Measurements from ENCODE around the gene TULP3.

TULP3 gene

DNA sequence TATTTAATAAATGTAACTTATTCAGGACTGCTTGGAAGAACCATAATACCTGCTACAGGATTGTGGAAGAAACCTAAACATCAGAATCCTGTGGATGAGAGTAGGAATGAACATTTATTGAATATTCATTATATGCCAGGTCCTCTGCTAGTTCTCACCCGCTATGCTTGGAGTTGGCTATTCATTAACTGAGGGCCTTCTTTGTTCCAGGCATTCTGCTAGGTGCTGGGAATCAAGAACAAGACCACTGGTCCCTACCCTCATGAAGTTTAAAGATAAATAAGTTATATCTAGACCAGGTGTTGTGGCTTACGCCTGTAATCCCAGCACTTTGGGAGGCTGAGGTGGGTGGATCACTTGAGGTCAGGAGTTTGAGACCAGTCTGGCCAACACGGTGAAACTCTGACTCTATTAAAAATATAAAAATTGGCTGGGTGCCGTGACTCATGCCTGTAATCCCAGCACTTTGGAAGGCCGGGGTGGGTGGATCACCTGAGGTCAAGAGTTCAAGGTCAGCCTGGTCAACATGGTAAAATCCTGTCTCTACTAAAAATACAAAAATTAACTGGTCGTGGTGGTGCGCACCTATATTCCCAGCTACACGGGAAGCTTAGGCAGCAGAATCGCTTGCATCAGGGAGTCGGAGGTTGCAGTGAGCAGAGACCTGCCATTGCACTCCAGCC, 3.8 kb upstream of the TULP3 start:
- in situ Hi-C loops (cut with HindIII; ENCODE audit: low pct_unique_long_range_greater_than_20kb, low sequenced_read_pairs): no loop called here
- DNase-seq (ENCODE audit: low read depth in 1 of 2, low spot score in 1 of 2): no peak
- TF ChIP-seq JUND (IDR thresholded peaks at IDR 0.05; ENCODE audit: low read depth): no peak

DNA sequence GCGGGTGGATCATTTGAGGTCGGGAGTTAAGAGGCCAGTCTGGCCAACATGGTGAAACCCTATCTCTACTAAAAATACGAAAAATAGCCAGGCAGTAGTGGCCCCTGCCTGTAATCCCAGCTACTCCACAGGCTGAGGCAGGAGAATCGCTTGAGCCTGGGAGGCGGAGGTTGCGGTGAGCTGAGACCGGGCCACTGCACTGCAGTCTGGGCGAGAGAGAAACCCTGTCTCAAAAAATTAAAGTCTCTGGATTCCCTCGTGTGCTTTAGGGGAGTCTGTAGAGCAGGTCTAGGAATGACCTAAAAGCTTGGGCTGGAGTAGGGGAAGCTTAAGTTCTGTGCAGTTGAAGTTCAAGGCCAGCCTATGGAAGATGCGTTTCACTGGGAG, 697 bp upstream of the TULP3 start:
- in situ Hi-C loops (cut with HindIII; ENCODE audit: low pct_unique_long_range_greater_than_20kb, low sequenced_read_pairs): no loop called here
- TF ChIP-seq JUND (IDR thresholded peaks at IDR 0.05; ENCODE audit: low read depth): no peak
- no peak for DNase-seq (ENCODE audit: low read depth in 1 of 2, low spot score in 1 of 2)

DNA sequence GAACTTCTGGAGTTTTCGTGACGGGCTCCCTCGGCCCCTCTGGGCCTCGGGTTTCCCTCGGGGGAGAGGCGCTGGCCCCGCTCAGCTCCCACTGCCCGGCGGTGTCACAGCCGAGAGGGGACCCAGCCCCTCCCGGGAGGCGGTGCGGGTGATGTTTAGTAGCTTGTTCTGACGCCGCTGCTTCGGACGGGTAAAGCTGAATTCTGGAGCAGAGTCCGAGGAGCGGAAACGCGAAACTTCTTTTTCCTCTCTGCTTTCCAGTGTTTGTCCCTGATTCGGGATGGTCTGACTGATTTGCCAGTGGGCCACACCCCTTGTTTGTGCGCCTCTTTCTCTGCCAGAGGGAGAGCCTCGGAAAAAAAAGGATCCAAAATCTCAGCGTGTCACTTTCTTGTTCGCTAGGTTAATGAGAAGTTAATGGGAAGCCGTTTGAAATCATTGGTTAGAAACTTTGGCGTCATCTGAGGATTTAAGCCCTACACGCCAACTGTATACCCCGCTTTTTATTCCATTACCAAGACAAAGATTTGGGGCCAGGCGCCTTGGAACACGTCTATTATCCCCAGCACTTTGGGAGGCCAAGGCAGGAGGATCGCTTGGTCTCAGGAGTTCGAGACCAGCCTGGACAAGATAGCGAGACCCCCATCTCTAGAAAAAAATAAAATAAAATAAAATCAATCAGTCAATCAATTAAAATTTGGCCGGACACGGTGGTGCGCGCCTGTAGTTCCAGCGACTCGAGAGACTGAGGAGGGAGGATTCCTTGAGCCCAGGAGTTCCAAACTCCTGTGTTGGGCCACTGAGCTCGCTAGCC, 756 bp downstream of the TULP3 start:
- DNase-seq (ENCODE audit: low read depth in 1 of 2, low spot score in 1 of 2): peak in 1 of 2 experiments; percentile 67
- in situ Hi-C loops (cut with HindIII; ENCODE audit: low pct_unique_long_range_greater_than_20kb, low sequenced_read_pairs): no loop called here
- TF ChIP-seq JUND (IDR thresholded peaks at IDR 0.05; ENCODE audit: low read depth): no peak

DNA sequence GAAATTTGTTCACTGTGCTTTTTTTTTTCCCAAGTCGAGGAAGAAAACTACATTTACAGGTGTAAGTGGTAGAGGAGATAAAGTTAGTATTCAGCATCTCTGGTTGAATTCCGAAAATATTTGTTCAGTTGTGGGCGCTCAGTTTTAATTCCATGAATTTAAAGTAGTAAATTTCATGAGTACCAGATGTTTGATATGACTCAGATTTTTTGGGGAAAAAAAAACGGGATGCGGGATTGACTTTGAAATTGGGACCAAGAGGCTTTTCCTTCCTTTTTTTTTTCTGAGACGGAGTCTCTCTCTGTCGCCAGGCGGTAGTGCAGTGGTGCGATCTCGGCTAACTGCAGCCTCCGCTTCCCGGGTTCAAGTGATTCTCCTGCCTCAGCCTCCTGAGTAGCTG, 1.6 kb downstream of the TULP3 start:
- no peak for DNase-seq (ENCODE audit: low read depth in 1 of 2, low spot score in 1 of 2)
- no peak for TF ChIP-seq JUND (IDR thresholded peaks at IDR 0.05; ENCODE audit: low read depth)
- in situ Hi-C loops (cut with HindIII; ENCODE audit: low pct_unique_long_range_greater_than_20kb, low sequenced_read_pairs): no loop called here

DNA sequence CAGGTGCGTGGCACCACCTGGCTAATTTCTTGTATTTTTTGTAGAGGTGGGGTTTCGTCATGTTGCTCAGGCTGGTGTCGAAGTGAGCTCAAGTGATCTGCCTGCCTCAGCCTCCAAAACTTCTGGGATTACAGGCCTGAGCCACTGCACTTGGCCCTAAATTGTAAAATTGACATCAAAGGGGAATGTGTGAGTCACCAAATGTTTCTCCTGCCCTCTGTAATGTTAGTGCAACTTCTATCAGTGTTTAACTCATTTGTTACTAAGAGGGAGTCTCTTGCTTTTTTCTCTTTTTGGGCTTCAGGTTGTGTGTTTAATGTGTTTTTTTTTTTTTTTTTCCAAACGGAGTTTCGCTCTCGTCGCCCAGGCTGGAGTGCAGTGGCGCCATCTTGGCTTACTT, 2.3 kb downstream of the TULP3 start:
- in situ Hi-C loops (cut with HindIII; ENCODE audit: low pct_unique_long_range_greater_than_20kb, low sequenced_read_pairs): no loop called here
- TF ChIP-seq JUND (IDR thresholded peaks at IDR 0.05; ENCODE audit: low read depth): no peak
- no peak for DNase-seq (ENCODE audit: low read depth in 1 of 2, low spot score in 1 of 2)

DNA sequence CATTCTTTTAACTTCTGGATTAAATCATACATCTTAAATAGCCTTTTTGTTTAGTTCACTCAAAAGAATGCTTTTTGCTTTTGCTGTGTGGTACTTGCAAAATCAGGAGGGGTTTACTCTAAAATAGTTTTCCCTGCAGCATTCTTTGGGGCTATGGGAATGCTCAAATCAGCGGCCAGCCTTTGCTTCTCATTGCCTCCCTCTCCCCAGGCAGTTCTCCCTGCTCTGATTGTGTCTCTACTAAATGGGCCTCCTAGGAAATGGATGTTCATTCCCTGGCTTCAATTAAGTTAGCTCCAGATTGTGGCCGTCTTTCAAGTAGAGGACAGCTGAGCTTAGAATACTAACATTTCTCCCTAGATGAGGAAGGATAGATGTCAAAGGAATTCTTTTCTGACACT, 4.4 kb downstream of the TULP3 start:
- no peak for DNase-seq (ENCODE audit: low read depth in 1 of 2, low spot score in 1 of 2)
- in situ Hi-C loops (cut with HindIII; ENCODE audit: low pct_unique_long_range_greater_than_20kb, low sequenced_read_pairs): no loop called here
- no peak for TF ChIP-seq JUND (IDR thresholded peaks at IDR 0.05; ENCODE audit: low read depth)

DNA sequence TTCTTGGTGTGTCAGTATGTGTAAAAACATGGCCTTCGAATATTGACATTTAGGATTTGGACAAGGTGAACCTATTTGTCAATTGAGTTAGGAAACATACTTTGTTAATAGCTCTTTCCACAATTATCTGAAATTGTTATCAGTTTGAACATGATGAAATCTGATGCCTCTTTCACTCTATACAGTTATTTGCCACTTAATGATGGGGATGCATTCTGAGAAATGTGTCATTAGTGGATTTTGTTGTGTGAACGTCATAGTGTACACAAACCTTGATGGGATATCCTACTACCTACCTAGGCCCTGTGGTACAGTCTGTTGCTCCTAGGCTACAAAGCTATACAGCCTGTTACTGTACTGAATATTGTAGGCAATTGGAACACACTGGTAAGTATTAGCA, 4.8 kb downstream of the TULP3 start:
- DNase-seq (ENCODE audit: low read depth in 1 of 2, low spot score in 1 of 2): no peak
- in situ Hi-C loops (cut with HindIII; ENCODE audit: low pct_unique_long_range_greater_than_20kb, low sequenced_read_pairs): no loop called here
- TF ChIP-seq JUND (IDR thresholded peaks at IDR 0.05; ENCODE audit: low read depth): no peak

DNA sequence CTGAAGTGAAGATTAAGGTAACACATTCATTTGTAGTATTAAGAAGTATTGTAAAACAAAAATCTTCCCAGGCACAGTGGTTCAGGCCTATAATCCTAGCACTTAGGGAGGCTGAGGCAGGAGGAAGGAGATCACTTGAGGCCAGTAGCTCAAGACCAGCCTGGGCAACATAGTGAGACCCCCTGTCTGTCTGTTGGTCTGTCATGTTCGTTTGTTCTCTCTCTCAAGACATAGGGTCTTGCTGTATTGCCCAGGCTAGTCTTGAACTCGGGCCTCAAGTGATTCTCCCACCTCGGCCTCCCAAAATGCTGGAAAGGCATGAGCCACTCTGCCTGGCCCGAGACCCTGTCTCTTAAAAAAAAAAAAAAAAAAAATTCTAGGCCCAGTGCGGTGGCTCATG, 6.7 kb downstream of the TULP3 start:
- TF ChIP-seq JUND (IDR thresholded peaks at IDR 0.05; ENCODE audit: low read depth): no peak
- in situ Hi-C loops (cut with HindIII; ENCODE audit: low pct_unique_long_range_greater_than_20kb, low sequenced_read_pairs): no loop called here
- DNase-seq (ENCODE audit: low read depth in 1 of 2, low spot score in 1 of 2): no peak

DNA sequence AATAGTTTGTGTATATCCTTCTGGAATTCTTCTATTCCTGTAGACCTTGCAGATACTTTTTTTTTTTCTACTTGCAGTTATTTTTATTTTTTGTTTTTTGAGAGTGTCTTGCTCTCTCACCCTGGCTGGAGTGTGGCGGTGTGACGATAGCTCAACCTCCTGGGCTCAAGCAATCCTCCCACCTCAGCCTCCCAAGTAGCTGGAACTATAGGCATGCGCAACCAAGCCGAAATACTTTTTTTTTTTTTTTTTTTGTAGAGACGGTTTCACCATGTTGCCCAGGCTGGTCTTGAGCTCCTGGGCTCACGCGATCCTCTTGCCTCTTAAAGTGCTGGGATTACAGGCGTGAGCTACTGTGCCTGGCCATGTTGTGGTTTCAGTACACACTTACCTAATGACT, 10.0 kb downstream of the TULP3 start:
- no peak for DNase-seq (ENCODE audit: low read depth in 1 of 2, low spot score in 1 of 2)
- in situ Hi-C loops (cut with HindIII; ENCODE audit: low pct_unique_long_range_greater_than_20kb, low sequenced_read_pairs): no loop called here
- TF ChIP-seq JUND (IDR thresholded peaks at IDR 0.05; ENCODE audit: low read depth): no peak

DNA sequence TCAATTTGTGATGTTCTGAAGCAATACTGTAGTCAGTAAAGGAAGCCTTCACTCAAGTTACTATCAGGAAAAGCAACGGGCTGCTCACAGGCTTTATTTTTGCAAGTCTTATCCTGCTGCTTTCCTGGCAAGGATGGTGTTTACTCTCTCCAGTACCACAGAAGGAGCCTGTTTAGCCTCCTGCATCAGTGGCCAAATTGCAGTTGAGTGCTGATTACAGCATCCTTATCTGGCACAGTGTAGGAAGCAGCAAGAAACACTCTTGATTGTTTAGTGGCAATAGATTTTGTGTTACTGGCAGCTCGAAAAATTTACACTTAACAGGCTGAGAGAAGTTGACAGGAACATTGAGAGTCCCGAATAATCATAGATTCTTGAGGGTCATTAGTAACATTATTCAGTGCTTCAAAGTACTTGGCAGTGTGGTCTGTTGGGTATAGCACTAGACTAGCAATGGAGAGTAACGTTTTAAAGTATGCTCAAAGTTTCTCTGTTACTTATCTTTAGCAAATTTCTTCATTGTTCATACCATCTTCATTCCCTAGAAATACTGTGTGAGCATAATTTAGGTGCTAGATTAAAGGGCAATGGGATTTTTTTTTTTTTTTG, 11.7 kb downstream of the TULP3 start:
- no peak for TF ChIP-seq JUND (IDR thresholded peaks at IDR 0.05; ENCODE audit: low read depth)
- DNase-seq (ENCODE audit: low read depth in 1 of 2, low spot score in 1 of 2): no peak
- in situ Hi-C loops (cut with HindIII; ENCODE audit: low pct_unique_long_range_greater_than_20kb, low sequenced_read_pairs): no loop called here

DNA sequence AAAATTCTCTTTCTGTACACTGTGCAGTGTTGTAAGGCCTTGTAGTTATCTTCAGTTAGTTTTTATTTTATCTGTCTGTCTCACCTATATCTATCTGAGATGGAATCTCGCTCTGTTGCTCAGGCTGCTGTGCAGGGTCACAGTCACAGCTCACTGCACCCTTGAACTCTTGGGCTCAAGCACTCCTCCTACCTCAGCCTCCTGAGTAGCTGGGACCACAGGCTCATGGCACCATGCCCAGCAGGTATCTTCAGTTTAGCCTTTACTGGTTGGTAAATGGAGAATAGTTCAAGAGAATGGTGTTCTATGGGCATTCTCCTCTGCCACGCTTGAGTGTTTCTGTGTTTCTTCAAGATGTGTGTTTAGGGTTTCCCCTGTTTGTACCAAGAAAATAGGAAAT, 13.6 kb downstream of the TULP3 start:
- TF ChIP-seq JUND (IDR thresholded peaks at IDR 0.05; ENCODE audit: low read depth): no peak
- in situ Hi-C loops (cut with HindIII; ENCODE audit: low pct_unique_long_range_greater_than_20kb, low sequenced_read_pairs): no loop called here
- DNase-seq (ENCODE audit: low read depth in 1 of 2, low spot score in 1 of 2): no peak

DNA sequence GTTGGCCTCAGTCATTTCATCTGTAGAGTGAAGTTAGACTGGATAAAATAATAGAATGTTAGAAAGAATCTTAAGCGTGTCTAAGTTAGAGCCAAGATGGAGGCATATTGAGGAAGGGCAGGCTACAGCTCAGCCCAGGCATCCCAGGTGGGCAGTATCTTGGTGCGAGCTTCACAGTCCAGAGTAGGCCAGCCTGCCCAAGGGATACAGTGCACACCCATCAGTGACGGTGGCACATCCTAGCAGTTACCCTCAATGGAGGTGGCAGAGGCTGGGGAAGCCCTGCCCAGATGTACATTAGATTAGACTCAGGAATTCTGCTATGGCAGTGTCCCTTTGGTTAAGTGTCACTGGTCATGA, 21.5 kb downstream of the TULP3 start:
- no peak for TF ChIP-seq JUND (IDR thresholded peaks at IDR 0.05; ENCODE audit: low read depth)
- in situ Hi-C loops (cut with HindIII; ENCODE audit: low pct_unique_long_range_greater_than_20kb, low sequenced_read_pairs): no loop called here
- DNase-seq (ENCODE audit: low read depth in 1 of 2, low spot score in 1 of 2): no peak

DNA sequence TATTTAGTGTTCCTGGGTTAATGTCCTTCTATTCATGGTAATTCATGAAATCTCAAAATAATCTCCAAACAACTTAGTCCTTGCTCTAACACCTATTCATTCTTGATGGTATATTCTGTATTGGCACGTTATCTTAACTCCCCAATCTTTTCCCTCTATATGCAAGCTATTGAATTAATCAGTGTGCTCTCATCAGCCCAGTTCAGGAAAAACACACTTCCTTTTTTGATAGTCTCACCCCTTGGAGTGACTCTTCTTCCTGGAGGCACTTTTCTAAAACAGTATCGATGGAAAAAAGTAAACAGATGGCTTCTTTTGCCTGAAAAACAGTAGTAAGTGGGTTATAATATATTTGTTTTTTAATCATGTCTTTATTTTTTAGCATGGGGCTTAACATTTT, 28.6 kb downstream of the TULP3 start:
- in situ Hi-C loops (cut with HindIII; ENCODE audit: low pct_unique_long_range_greater_than_20kb, low sequenced_read_pairs): no loop called here
- TF ChIP-seq JUND (IDR thresholded peaks at IDR 0.05; ENCODE audit: low read depth): no peak
- no peak for DNase-seq (ENCODE audit: low read depth in 1 of 2, low spot score in 1 of 2)
